ENCODE results near the gene EML6.
"Not testable (repeated sequence)": the region's sequence is repeated elsewhere in the genome, so short reads cannot be mapped to it uniquely, and the experiment has no call there.

EML6 gene

GRCh38 chr2:54692556-54692955 lies 30.9 kb upstream of the EML6 start:
- TF ChIP-seq, protein P1, sequence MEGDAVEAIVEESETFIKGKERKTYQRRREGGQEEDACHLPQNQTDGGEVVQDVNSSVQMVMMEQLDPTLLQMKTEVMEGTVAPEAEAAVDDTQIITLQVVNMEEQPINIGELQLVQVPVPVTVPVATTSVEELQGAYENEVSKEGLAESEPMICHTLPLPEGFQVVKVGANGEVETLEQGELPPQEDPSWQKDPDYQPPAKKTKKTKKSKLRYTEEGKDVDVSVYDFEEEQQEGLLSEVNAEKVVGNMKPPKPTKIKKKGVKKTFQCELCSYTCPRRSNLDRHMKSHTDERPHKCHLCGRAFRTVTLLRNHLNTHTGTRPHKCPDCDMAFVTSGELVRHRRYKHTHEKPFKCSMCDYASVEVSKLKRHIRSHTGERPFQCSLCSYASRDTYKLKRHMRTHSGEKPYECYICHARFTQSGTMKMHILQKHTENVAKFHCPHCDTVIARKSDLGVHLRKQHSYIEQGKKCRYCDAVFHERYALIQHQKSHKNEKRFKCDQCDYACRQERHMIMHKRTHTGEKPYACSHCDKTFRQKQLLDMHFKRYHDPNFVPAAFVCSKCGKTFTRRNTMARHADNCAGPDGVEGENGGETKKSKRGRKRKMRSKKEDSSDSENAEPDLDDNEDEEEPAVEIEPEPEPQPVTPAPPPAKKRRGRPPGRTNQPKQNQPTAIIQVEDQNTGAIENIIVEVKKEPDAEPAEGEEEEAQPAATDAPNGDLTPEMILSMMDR (IDR thresholded peaks at IDR 0.05; ENCODE audit: low read depth, low read length), result no peak
- H3K4me3 ChIP-seq (ENCODE audit: low read depth, low read length), result no peak overlapping the region

DNA sequence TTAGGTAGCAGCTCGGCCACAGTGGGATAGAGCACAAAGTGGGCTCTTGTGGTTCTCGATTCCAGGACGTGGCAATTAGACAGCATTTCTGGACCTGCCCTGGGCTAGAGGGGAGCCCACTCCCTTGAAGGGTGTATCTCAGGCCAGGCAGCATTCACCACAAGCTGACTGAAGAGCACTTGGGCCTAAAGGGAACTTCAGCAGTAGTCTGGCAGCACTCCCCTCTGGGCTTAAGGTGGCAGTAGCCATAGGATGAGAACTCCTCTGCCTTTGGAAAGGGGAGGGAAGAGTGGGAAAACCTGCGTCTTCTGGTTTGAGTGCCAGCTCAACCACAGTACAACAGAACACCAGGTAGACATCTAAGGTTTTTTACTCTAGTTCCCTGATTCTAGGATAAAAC lies 28.1 kb upstream of the EML6 start:
- TF ChIP-seq, protein P1 (IDR thresholded peaks at IDR 0.05; ENCODE audit: low read depth, low read length), result no peak
- no peak overlapping the region for H3K4me3 ChIP-seq (ENCODE audit: low read depth, low read length)

GRCh38 chr2:54697934-54698333 lies 25.5 kb upstream of the EML6 start:
- no peak overlapping the region for H3K4me3 ChIP-seq (ENCODE audit: low read depth, low read length)
- TF ChIP-seq, protein P1 (IDR thresholded peaks at IDR 0.05; ENCODE audit: low read depth, low read length), result no peak

DNA sequence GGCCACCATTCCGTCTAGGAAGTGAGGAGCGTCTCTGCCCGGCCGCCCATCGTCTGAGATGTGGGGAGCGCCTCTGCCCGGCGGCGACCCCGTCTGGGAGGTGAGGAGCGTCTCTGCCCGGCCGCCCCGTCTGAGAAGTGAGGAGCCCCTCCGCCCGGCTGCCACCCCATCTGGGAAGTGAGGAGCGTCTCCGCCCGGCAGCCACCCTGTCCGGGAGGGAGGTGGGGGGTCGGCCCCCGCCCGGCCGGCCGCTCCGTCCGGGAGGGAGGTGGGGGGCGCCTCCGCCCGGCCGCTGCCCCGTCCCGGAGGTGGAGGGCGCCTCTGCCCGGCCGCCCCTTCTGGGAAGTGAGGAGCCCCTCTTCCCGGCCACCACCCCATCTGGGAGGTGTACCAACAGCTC lies 24.5 kb upstream of the EML6 start:
- not testable (repeated sequence) for H3K4me3 ChIP-seq (ENCODE audit: low read depth, low read length)

- TF ChIP-seq, protein P1 (IDR thresholded peaks at IDR 0.05; ENCODE audit: low read depth, low read length), result no peak
- H3K4me3 ChIP-seq (ENCODE audit: low read depth, low read length), result no peak overlapping the region
These were observed 23.8 kb upstream of the EML6 start for GRCh38 chr2:54699665-54700064.

- TF ChIP-seq, protein P1 (IDR thresholded peaks at IDR 0.05; ENCODE audit: low read depth, low read length), result no peak
- no peak overlapping the region for H3K4me3 ChIP-seq (ENCODE audit: low read depth, low read length)
These were observed 22.4 kb upstream of the EML6 start for GRCh38 chr2:54701029-54701428.

GRCh38 chr2:54704238-54704637 lies 19.2 kb upstream of the EML6 start:
- H3K4me3 ChIP-seq (ENCODE audit: low read depth, low read length), result no peak overlapping the region
- TF ChIP-seq, protein P1 (IDR thresholded peaks at IDR 0.05; ENCODE audit: low read depth, low read length), result no peak
